ENCODE measurements around the gene NEAT1.

DNA sequence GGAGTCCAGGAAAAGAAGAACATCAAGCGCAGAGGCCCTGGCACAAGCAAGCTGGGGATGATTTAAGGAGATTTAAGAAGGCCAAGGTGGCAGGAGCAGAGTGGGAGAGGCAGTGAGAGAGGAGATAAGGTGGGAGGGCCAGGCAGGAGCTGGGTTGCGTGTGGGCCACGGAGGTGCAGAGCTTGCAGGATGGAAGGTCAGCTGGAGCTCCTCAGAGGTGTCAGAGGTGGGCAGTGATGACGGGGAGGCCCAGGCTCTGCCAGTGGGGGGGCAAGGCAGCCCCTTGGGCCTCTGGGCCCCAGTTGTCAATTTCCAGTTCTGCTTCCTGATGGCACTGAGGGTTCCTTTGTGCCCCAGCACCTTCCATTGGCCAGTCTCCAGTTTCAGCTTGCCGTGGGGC is 29.7 kb upstream of the NEAT1 start:
- TF ChIP-seq, protein P1, sequence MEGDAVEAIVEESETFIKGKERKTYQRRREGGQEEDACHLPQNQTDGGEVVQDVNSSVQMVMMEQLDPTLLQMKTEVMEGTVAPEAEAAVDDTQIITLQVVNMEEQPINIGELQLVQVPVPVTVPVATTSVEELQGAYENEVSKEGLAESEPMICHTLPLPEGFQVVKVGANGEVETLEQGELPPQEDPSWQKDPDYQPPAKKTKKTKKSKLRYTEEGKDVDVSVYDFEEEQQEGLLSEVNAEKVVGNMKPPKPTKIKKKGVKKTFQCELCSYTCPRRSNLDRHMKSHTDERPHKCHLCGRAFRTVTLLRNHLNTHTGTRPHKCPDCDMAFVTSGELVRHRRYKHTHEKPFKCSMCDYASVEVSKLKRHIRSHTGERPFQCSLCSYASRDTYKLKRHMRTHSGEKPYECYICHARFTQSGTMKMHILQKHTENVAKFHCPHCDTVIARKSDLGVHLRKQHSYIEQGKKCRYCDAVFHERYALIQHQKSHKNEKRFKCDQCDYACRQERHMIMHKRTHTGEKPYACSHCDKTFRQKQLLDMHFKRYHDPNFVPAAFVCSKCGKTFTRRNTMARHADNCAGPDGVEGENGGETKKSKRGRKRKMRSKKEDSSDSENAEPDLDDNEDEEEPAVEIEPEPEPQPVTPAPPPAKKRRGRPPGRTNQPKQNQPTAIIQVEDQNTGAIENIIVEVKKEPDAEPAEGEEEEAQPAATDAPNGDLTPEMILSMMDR (IDR thresholded peaks at IDR 0.05), result no peak
- no peak for TF ChIP-seq POLR2A (IDR thresholded peaks at IDR 0.05)

Data from thyroid gland (tissue), 4 donors.